RWPE1 (cell line): ENCODE measurements around the gene CHI3L1.

Source experiments
- CTCF ChIA-PET: fragments of 350-600 bp; sonication (Branson Sonifier 250); formaldehyde crosslinking; extraction: SDS; loops from one replicate; lab custom pipeline; 2021; lab: Yijun Ruan, JAX
- POLR2A ChIA-PET: fragments of 400-600 bp; formaldehyde crosslinking; extraction: SDS; loops from one replicate; lab custom pipeline; 2020; ENCODE audit warnings: antibody characterized with exemption; ENCODE audit not compliant: low non-redundant PET; lab: Yijun Ruan, JAX
- DNase-seq: peaks from one replicate; pipeline ENCODE4 v3.0.0; 2012; ENCODE audit warnings: low spot score
- H3K27ac ChIP-seq: fragments of 450-650 bp; 2 replicates; pipeline ENCODE4 v1.5.1; 2017
- CTCF ChIP-seq: fragments of 450-650 bp; conservative IDR thresholded peaks from 2 replicates; pipeline ENCODE4 v1.5.1; 2017; ENCODE audit warnings: low read depth, mild to moderate bottlenecking

CHI3L1 gene

GRCh38 chr1:203150511-203151297, 35.8 kb downstream of the CHI3L1 start:
- ChIA-PET POLR2A (no interaction called here), CTCF (interaction anchor here (0.6 to 1.9 kb wide), 7 partner anchors 16 to 116 kb away, joined by 3 to 12 read pairs (median 3); no protein-coding TSS in a partner anchor)
- no peak overlapping the region for H3K27ac ChIP-seq
- TF ChIP-seq CTCF = no peak
- no peak for DNase-seq

GRCh38 chr1:203149188-203149840, 37.2 kb downstream of the CHI3L1 start:
- ChIA-PET POLR2A (no interaction called here), CTCF (interaction anchor here (0.6 to 1.2 kb wide), 9 partner anchors 16 to 1416 kb away, joined by 3 to 5 read pairs (median 3); no protein-coding TSS in a partner anchor)

GRCh38 chr1:203148579-203148978, 37.9 kb downstream of the CHI3L1 start:
- CTCF ChIA-PET = interaction anchor here (0.6 to 1.8 kb wide), 14 partner anchors 14 to 1484 kb away, joined by 3 to 5 read pairs (median 4); partner anchors contain the start of gene ADORA1
- DNase-seq = no peak
- POLR2A ChIA-PET = no interaction called here
- TF ChIP-seq CTCF = no peak
- no peak overlapping the region for H3K27ac ChIP-seq

More at GRCh38 chr1:203149188-203149840, 37.2 kb downstream of the CHI3L1 start:
- DNase-seq = no peak
- TF ChIP-seq CTCF = no peak
- H3K27ac ChIP-seq = no peak overlapping the region

GRCh38 chr1:203148127-203148526, 38.4 kb downstream of the CHI3L1 start:
- POLR2A ChIA-PET = no interaction called here
- peak; percentile 36 for TF ChIP-seq CTCF
- CTCF ChIA-PET = interaction anchor here (0.6 to 2.1 kb wide), 12 partner anchors 14 to 1484 kb away, joined by 3 to 11 read pairs (median 4); partner anchors contain the start of gene ADORA1
- DNase-seq = peak; percentile 60
- no peak overlapping the region for H3K27ac ChIP-seq

- H3K27ac ChIP-seq = no peak overlapping the region
- ChIA-PET POLR2A (no interaction called here), CTCF (interaction anchor here (0.6 to 2.1 kb wide), 11 partner anchors 19 to 326 kb away, joined by 3 to 11 read pairs (median 5); partner anchors contain the start of gene ADORA1)
- no peak for DNase-seq
- TF ChIP-seq CTCF = no peak
Measured at GRCh38 chr1:203147376-203147775, 39.1 kb downstream of the CHI3L1 start.

- POLR2A ChIA-PET = no interaction called here
- no peak for TF ChIP-seq CTCF
- no peak for DNase-seq
- CTCF ChIA-PET = interaction anchor here (0.6 to 2.1 kb wide), 5 partner anchors 26 to 229 kb away, joined by 3 to 11 read pairs (median 3); no protein-coding TSS in a partner anchor
- no peak overlapping the region for H3K27ac ChIP-seq
Measured at GRCh38 chr1:203146537-203146936, 40.0 kb downstream of the CHI3L1 start.
